K562 (cell line): Measurements from ENCODE around the gene DSCAM. TPM values are rescaled to one million over a fixed set of nuclear protein-coding genes. Genes with fewer than 3 reads are reported as not detected.

ENCODE experiments used
- ATAC-seq: fragments of 200-7000 bp; cut with Tn5 transposase; 3 replicates; pipeline ENCODE4 v1.9.1; 2020; ENCODE audit warnings: moderate library complexity
- BruUV-seq: library from RNA; stranded (reverse); fragments of 400-500 nt; replicated peaks from 2 replicates; lab custom pipeline; 2021; lab: Mats Ljungman, UMichigan
- CTCF ChIA-PET: fragments of 300-600 bp; formaldehyde crosslinking; extraction: SDS; loops from one replicate; lab custom pipeline; 2021; ENCODE audit warnings: low intra/inter-chr PET ratio; lab: Yijun Ruan, JAX
- POLR2A ChIA-PET: fragments of 300-600, 350-650 bp; sonication (Branson Sonifier 250); formaldehyde crosslinking; extraction: SDS; loops from one replicate; lab custom pipeline; 2021; ENCODE audit warnings: antibody characterized with exemption, inconsistent platforms; lab: Yijun Ruan, JAX
- DNase-seq, 4 experiments: peaks; one replicate each; pipeline versions ENCODE4 v3.0.0 to v3.0.0-alpha.2; 2011 to 2018; ENCODE audit warnings: low spot score in 3 of 4, mixed read lengths in 3 of 4; ENCODE audit errors: extremely low read depth in 1 of 4
- FAIRE-seq: peaks from 2 replicates; lab custom pipeline; 2011; peaks lifted over from hg19 to GRCh38; lab: Jason Lieb, UNC
- H2AFZ ChIP-seq: 2 replicates; pipeline ENCODE4 v1.6.0; 2011; ENCODE audit warnings: low read depth, low read length, control low read depth, inconsistent platforms
- H3K27ac ChIP-seq: fragments of 200-600 bp; 3 replicates; pipeline ENCODE4 v1.8.0; 2011; ENCODE audit warnings: low read depth, mild to moderate bottlenecking, control low read depth, inconsistent platforms, low read length, moderate library complexity, mixed read lengths; ENCODE audit errors: extremely low read depth
- H3K27me3 ChIP-seq, 2 experiments: fragments of 300-600 bp in 1 of 2; 2 replicates in 1 of 2; 3 replicates in 1 of 2; pipeline versions ENCODE4 v1.6.0 to v1.8.0; 2011; ENCODE audit warnings: inconsistent platforms in 2 of 2, low read length in 2 of 2, mild to moderate bottlenecking in 1 of 2, mixed read lengths in 1 of 2, moderate library complexity in 1 of 2; ENCODE audit not compliant: control insufficient read depth in 2 of 2, insufficient read depth in 2 of 2
- H3K36me3 ChIP-seq: fragments of 300-600 bp; 3 replicates; pipeline ENCODE4 v1.8.0; 2011; ENCODE audit warnings: mild to moderate bottlenecking, low read length, inconsistent platforms; ENCODE audit not compliant: control insufficient read depth, insufficient read depth
- H3K4me1 ChIP-seq, 2 experiments: fragments of 200-600 bp in 1 of 2; replicated peaks in 1 of 2; 2 replicates in 1 of 2; 3 replicates in 1 of 2; pipeline versions ENCODE4 v1.5.1 to v1.8.0; 2011; ENCODE audit warnings: inconsistent platforms in 2 of 2, low read length in 2 of 2, mild to moderate bottlenecking in 1 of 2, mixed read lengths in 1 of 2, moderate library complexity in 1 of 2; ENCODE audit not compliant: control insufficient read depth in 2 of 2, insufficient read depth in 2 of 2
- H3K4me2 ChIP-seq: 2 replicates; pipeline ENCODE4 v1.6.1; 2011; ENCODE audit warnings: low read length, control low read depth, inconsistent platforms, mixed read lengths; ENCODE audit not compliant: insufficient read depth
- H3K4me3 ChIP-seq: fragments of 200-600 bp; sonication (generic), shearing (Covaris generic); 2 replicates; pipeline ENCODE4 v1.5.1; 2016; ENCODE audit warnings: control low read depth, inconsistent platforms
- H3K79me2 ChIP-seq: fragments of 200-600 bp; 3 replicates; pipeline ENCODE4 v1.8.0; 2011; ENCODE audit warnings: low read length, inconsistent platforms; ENCODE audit not compliant: control insufficient read depth, insufficient read depth
- H3K9ac ChIP-seq, 2 experiments: 2 replicates each; pipeline versions ENCODE4 v1.6.0 to v1.6.1; 2011; ENCODE audit warnings: low read depth in 2 of 2, low read length in 2 of 2, control low read depth in 1 of 2, inconsistent platforms in 1 of 2, mild to moderate bottlenecking in 1 of 2, mixed read lengths in 1 of 2; ENCODE audit not compliant: insufficient read depth in 1 of 2
- H3K9me1 ChIP-seq: one replicate; pipeline ENCODE4 v1.6.0; 2011; ENCODE audit warnings: inconsistent platforms, mild to moderate bottlenecking, low read length, moderate library complexity; ENCODE audit not compliant: control insufficient read depth, insufficient read depth
- H3K9me3 ChIP-seq: replicated peaks from 2 replicates; pipeline ENCODE4 v1.5.1; 2011; ENCODE audit warnings: low read depth, low read length, inconsistent platforms; ENCODE audit not compliant: control insufficient read depth, insufficient read depth
- H4K20me1 ChIP-seq: replicated peaks from 2 replicates; pipeline ENCODE4 v1.6.1; 2011; ENCODE audit warnings: low read length, inconsistent platforms, mixed read lengths; ENCODE audit not compliant: control insufficient read depth, insufficient read depth
- CBX2 ChIP-seq: fragments of 200-600 bp; sonication (generic); IDR thresholded peaks from one replicate; pipeline ENCODE4 v1.6.1; 2012; ENCODE audit warnings: mild to moderate bottlenecking, low read length, inconsistent platforms; ENCODE audit not compliant: insufficient read depth, poor library complexity, severe bottlenecking
- CBX8 ChIP-seq: fragments of 200-600 bp; sonication (generic); IDR thresholded peaks from 2 replicates; pipeline ENCODE4 v1.6.1; 2012; ENCODE audit warnings: borderline replicate concordance, mixed run types, low read depth, mild to moderate bottlenecking, moderate library complexity, mixed read lengths, low read length, control low read depth, inconsistent platforms; ENCODE audit not compliant: poor library complexity, severe bottlenecking; ENCODE audit errors: extremely low read depth
- CREB1 ChIP-seq, 2 experiments: sonication (generic) in 1 of 2; formaldehyde crosslinking in 1 of 2; IDR thresholded peaks; 2 replicates each; pipeline versions ENCODE4 v1.6.1 to v1.8.0; 2012 to 2022; ENCODE audit warnings: inconsistent platforms in 1 of 2, mild to moderate bottlenecking in 1 of 2, missing genetic modification reagents in 1 of 2, moderate library complexity in 1 of 2
- CREB5 ChIP-seq: fragments of 250-450 bp; sonication (Bioruptor Pico); IDR thresholded peaks from 2 replicates; pipeline ENCODE4 v1.5.0; 2020; ENCODE audit warnings: mild to moderate bottlenecking
- EP300 ChIP-seq: IDR thresholded peaks from 2 replicates; pipeline ENCODE4 v1.6.1; 2012; ENCODE audit warnings: low read length, improper control_type of control experiment
- GATA2 ChIP-seq: sonication (generic); formaldehyde crosslinking; IDR thresholded peaks from 2 replicates; pipeline ENCODE4 v1.4.0; 2020; ENCODE audit warnings: mild to moderate bottlenecking, missing genetic modification reagents
- IRF1 ChIP-seq: sonication (generic); formaldehyde crosslinking; IDR thresholded peaks from 2 replicates; pipeline ENCODE4 v1.8.0; 2022; ENCODE audit warnings: missing genetic modification reagents, mild to moderate bottlenecking, borderline replicate concordance
- NBN ChIP-seq: fragments of 450-650 bp; IDR thresholded peaks from 2 replicates; pipeline ENCODE4 v1.6.1; 2016; ENCODE audit warnings: low read depth, mild to moderate bottlenecking
- PBX2 ChIP-seq, 2 experiments: IDR thresholded peaks in 1 of 2; conservative IDR thresholded peaks in 1 of 2; 2 replicates each; pipeline ENCODE4 v1.6.1; 2016; ENCODE audit warnings: low read depth in 2 of 2, mild to moderate bottlenecking in 1 of 2, missing compliant biosample characterization in 1 of 2, missing genetic modification characterization in 1 of 2, moderate library complexity in 1 of 2
- ZBTB43 ChIP-seq: sonication (generic); formaldehyde crosslinking; IDR thresholded peaks from 2 replicates; pipeline ENCODE4 v1.8.0; 2023; ENCODE audit warnings: mild to moderate bottlenecking, missing genetic modification reagents
- ZNF431 ChIP-seq: sonication (generic); formaldehyde crosslinking; IDR thresholded peaks from 2 replicates; pipeline ENCODE4 v1.8.0; 2022; ENCODE audit warnings: mild to moderate bottlenecking, missing genetic modification reagents
- ZNF507 ChIP-seq: conservative IDR thresholded peaks from 2 replicates; pipeline ENCODE4 v1.6.1; 2017; ENCODE audit warnings: missing genetic modification characterization, missing compliant biosample characterization
- WGBS: fragments of 100-300 bp; shearing (Covaris generic); methylation state at CpG from one replicate; pipeline ENCODE4 v1.1.6; 2016; ENCODE audit warnings: low coverage, mixed read lengths; ENCODE audit not compliant: insufficient coverage; ENCODE audit errors: missing lambda C conversion rate; 5-methylcytosine and 5-hydroxymethylcytosine counted together
- in situ Hi-C: fragments of 300-500 bp; cut with MboI; formaldehyde crosslinking; loops from 4 replicates; pipeline ENCODE4 v1.15.0; 2018; ENCODE audit warnings: inconsistent platforms, mixed read lengths
- intact Hi-C: fragments of 100-400 bp; cut with micrococcal nuclease; formaldehyde crosslinking; loops from 2 replicates; pipeline ENCODE4 v1.14.2; 2022
- polyA plus RNA-seq, 8 experiments: library from polyadenylated mRNA; depleted of rRNA in 4 of 8; stranded (reverse) in 5 of 8; unstranded in 3 of 8; fragments of >200 nt; fragmentation: Nextera tagmentation in 2 of 8; fragmentation: Illumina TruSeq in 1 of 8; extraction: Ambion mirVana in 2 of 8; extraction: Trizol in 1 of 8; gene quantifications; 2 replicates each; pipeline versions ENCODE4 v1.2.1 to v1.2.3, GENCODE V29; 2011 to 2014; ENCODE audit warnings: inconsistent platforms in 1 of 8, missing spikeins in 1 of 8
- total RNA-seq, 7 experiments: library from RNA; depleted of rRNA in 6 of 7; stranded (reverse); fragments of >200 nt in 6 of 7; fragmentation: Illumina TruSeq in 2 of 7; extraction: Trizol in 2 of 7; gene quantifications; 2 replicates each; pipeline versions ENCODE4 v1.2.1 to v1.2.3, GENCODE V29; 2011 to 2021; ENCODE audit warnings: low replicate concordance in 1 of 7

The DSCAM gene
- total and polyA plus RNA-seq, 9 of the 15 experiments (the other 6 are each of a cell fraction or from before 2014, with no cell fraction given) = not detected

GRCh38 chr21:40215941-40216340, 631.0 kb downstream of the DSCAM start (continued):
- TF ChIP-seq CBX8 = no peak

- intact Hi-C loops (no loop called here), in situ Hi-C loops (no loop called here)
- H3K9ac ChIP-seq = no peak overlapping the region
- no peaks in the 10 kb centered on the region for H3K79me2 ChIP-seq
- POLR2A ChIA-PET = no interaction called here
- no peaks in the 10 kb centered on the region for H3K27me3 ChIP-seq
- H3K4me1 ChIP-seq = no peaks in the 10 kb centered on the region
- BruUV-seq = no TSS peak
- H3K9me1 ChIP-seq = no peaks in the 10 kb centered on the region
- H3K36me3 ChIP-seq = no peaks in the 10 kb centered on the region
- no peaks in the 10 kb centered on the region; the same call in none of the 2 replicates for H3K9me3 ChIP-seq
- CTCF ChIA-PET = no interaction called here
- H2AFZ ChIP-seq = no peak overlapping the region
- TF ChIP-seq PBX2 (CRISPR knock-in tag; IDR thresholded peaks at IDR 0.05; ENCODE audit: low read depth) (no peak), PBX2 (tag; conservative IDR thresholded peaks at IDR 0.05; ENCODE audit: low read depth) (no peak), EP300 (no peak), CREB1 (IDR thresholded peaks at IDR 0.05) (no peak), CREB1 (CRISPR knock-in tag; IDR thresholded peaks at IDR 0.05) (no peak), IRF1 (CRISPR knock-in tag) (no peak), ZNF431 (no peak), CREB5 (CRISPR knock-in tag) (no peak), GATA2 (CRISPR knock-in tag) (no peak), NBN (no peak), CBX2 (no peak), ZNF507 (no peak), ZBTB43 (CRISPR knock-in tag) (no peak)
- no peak overlapping the region for H3K27ac ChIP-seq
- H4K20me1 ChIP-seq = no peaks in the 10 kb centered on the region
- FAIRE-seq (no peak), DNase-seq (no peak), ATAC-seq (no peak)
- 0% methylated on average over 2 of the region's 2 CpGs for WGBS
- no peak overlapping the region for H3K4me2 ChIP-seq
- no peak overlapping the region for H3K4me3 ChIP-seq
Measured at GRCh38 chr21:40210251-40210650, 636.7 kb downstream of the DSCAM start.
